ENCODE data around the gene LGALS1. TPM values are rescaled to one million over a fixed set of nuclear protein-coding genes. Genes with fewer than 3 reads are reported as not detected.
A peak's percentile ranks its signal among the peaks of the same experiment; 100 is the strongest.

The LGALS1 gene
- total and polyA plus RNA-seq, 9 of the 15 experiments (the other 6 are each of a cell fraction or from before 2014, with no cell fraction given) = 160 to 800 (median 330) TPM

- TF ChIP-seq SMAD2 (IDR thresholded peaks at IDR 0.05; ENCODE audit: low read depth, low read length) (no peak), CHD2 (IDR thresholded peaks at IDR 0.05; ENCODE audit: low read depth, low read length) (peak; percentile 74), AFF4 (CRISPR knock-in tag; IDR thresholded peaks at IDR 0.05) (no peak), ZNF134 (CRISPR knock-in tag; conservative IDR thresholded peaks at IDR 0.05) (no peak), ZFP30 (CRISPR knock-in tag; IDR thresholded peaks at IDR 0.05; ENCODE audit: borderline replicate concordance) (no peak), ZNF324 (CRISPR knock-in tag; IDR thresholded peaks at IDR 0.05) (no peak), HIVEP1 (CRISPR knock-in tag; IDR thresholded peaks at IDR 0.05) (no peak), PHF8 (IDR thresholded peaks at IDR 0.05; ENCODE audit: borderline replicate concordance, low read length) (peak; percentile 84; the same call in 1 of the 2 replicates), SP1 (CRISPR knock-in tag; IDR thresholded peaks at IDR 0.05) (peak; percentile 46; the same call in 1 of the 2 replicates), ZNF175 (CRISPR knock-in tag; IDR thresholded peaks at IDR 0.05; ENCODE audit: low read depth) (no peak), NR2C1 (IDR thresholded peaks at IDR 0.05) (no peak), NR2C1 (tag; IDR thresholded peaks at IDR 0.05) (no peak), ZNF282 (CRISPR knock-in tag; IDR thresholded peaks at IDR 0.05) (no peak), ZNF79 (CRISPR knock-in tag; IDR thresholded peaks at IDR 0.05; ENCODE audit: low read depth) (no peak), RAD21 (CRISPR knock-in tag; conservative IDR thresholded peaks at IDR 0.05 in 1 of 2, IDR thresholded peaks at IDR 0.05 in 1 of 2) (no peak), MAX (CRISPR knock-in tag; IDR thresholded peaks at IDR 0.05) (peak; percentile 80), MTA3 (IDR thresholded peaks at IDR 0.05; ENCODE audit: borderline replicate concordance) (no peak; the same call in 1 of the 2 replicates), ZBTB11 (CRISPR knock-in tag; IDR thresholded peaks at IDR 0.05) (no peak), SUPT5H (IDR thresholded peaks at IDR 0.05) (no peak; the same call in 1 of the 2 replicates), ZFP1 (CRISPR knock-in tag; IDR thresholded peaks at IDR 0.05) (no peak), HNRNPH1 (optimal IDR thresholded peaks at IDR 0.05; ENCODE audit: low read depth, low read length) (no peak)
Observed at GRCh38 chr22:37658133-37659065, 17.0 kb upstream of the LGALS1 start, which contains the start of gene PDXP (continued).

Measured in K562 (cell line).